PC-3 (cell line): Measurements from ENCODE around the gene DPCD.

ENCODE experiments used
- EZH2 ChIP-seq: fragments of 300-600 bp; sonication (generic); IDR thresholded peaks from one replicate; pipeline ENCODE4 v1.6.1; 2017; ENCODE audit warnings: antibody characterized with exemption, mild to moderate bottlenecking, low read length; ENCODE audit not compliant: unreplicated experiment
- EZH2phosphoT487 ChIP-seq: fragments of 300-600 bp; sonication (generic); IDR thresholded peaks from 2 replicates; pipeline ENCODE4 v1.6.1; 2018; ENCODE audit warnings: mild to moderate bottlenecking, antibody characterized with exemption, low read length, borderline replicate concordance
- TF ChIP-seq, protein P1 (sequence below): fragments of 300-600 bp; sonication (generic); conservative IDR thresholded peaks from 2 replicates; pipeline ENCODE4 v1.5.1; 2017; ENCODE audit warnings: antibody characterized with exemption, low read depth, mild to moderate bottlenecking, low read length

GRCh38 chr10:101611096-101611905 is 23.2 kb downstream of the DPCD start:
- TF ChIP-seq, protein P1, sequence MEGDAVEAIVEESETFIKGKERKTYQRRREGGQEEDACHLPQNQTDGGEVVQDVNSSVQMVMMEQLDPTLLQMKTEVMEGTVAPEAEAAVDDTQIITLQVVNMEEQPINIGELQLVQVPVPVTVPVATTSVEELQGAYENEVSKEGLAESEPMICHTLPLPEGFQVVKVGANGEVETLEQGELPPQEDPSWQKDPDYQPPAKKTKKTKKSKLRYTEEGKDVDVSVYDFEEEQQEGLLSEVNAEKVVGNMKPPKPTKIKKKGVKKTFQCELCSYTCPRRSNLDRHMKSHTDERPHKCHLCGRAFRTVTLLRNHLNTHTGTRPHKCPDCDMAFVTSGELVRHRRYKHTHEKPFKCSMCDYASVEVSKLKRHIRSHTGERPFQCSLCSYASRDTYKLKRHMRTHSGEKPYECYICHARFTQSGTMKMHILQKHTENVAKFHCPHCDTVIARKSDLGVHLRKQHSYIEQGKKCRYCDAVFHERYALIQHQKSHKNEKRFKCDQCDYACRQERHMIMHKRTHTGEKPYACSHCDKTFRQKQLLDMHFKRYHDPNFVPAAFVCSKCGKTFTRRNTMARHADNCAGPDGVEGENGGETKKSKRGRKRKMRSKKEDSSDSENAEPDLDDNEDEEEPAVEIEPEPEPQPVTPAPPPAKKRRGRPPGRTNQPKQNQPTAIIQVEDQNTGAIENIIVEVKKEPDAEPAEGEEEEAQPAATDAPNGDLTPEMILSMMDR = no peak
- TF ChIP-seq EZH2 = no peak
- no peak for TF ChIP-seq EZH2phosphoT487
